ENCODE measurements around the gene TTC19.

GRCh38 chr17:15970500-15970899, 29.1 kb upstream of the TTC19 start:
- no peak for TF ChIP-seq CTCF (IDR thresholded peaks at IDR 0.05; ENCODE audit: insufficient read depth, low read depth, low read length)
- TF ChIP-seq EZH2 (IDR thresholded peaks at IDR 0.05; ENCODE audit: insufficient read depth, low read length) = no peak
